Stomach (tissue), 4 donors: ENCODE results near the gene BIRC6.
"Not testable (repeated sequence)": the region's sequence is repeated elsewhere in the genome, so short reads cannot be mapped to it uniquely, and the experiment has no call there.

Experiments
- EP300 ChIP-seq: sonication (generic); formaldehyde crosslinking; IDR thresholded peaks from one replicate; pipeline ENCODE4 v1.6.1; 2017; ENCODE audit warnings: antibody characterized with exemption
- POLR2A ChIP-seq, 4 donors: fragments of 450-650 bp; IDR thresholded peaks; one replicate each; pipeline ENCODE4 v1.6.1; 2016; ENCODE audit warnings: antibody characterized with exemption in 4 of 4, control low read depth in 2 of 4, mild to moderate bottlenecking in 1 of 4, moderate library complexity in 1 of 4
- TF ChIP-seq, protein P1 (sequence below), 7 experiments: fragments of 450-650 bp in 4 of 7; fragments of 200-600 bp in 3 of 7; sonication (generic) in 3 of 7; IDR thresholded peaks; one replicate each; pipeline ENCODE4 v1.5.1; 2016 to 2019; ENCODE audit warnings: antibody characterized with exemption in 7 of 7, control low read depth in 2 of 7, mild to moderate bottlenecking in 1 of 7

DNA sequence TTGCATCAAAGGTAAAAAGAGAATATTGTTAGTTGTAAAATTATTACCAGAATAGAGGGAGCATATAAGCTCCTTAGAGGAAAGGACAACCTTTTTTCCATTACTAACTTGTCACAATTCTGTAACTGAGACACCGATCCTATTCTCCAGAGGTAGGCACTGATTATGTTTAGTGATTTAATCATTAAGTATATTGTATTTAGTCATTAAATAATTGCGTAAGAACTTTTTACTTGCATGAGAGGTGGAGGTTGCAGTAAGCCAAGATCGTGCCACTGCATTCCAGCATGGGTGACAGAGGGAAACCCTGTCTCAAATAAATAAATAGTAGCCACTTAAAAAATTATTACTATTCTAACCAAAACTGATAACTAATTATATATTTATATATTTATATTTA lies 195.7 kb downstream of the BIRC6 start:
- TF ChIP-seq, protein P1, sequence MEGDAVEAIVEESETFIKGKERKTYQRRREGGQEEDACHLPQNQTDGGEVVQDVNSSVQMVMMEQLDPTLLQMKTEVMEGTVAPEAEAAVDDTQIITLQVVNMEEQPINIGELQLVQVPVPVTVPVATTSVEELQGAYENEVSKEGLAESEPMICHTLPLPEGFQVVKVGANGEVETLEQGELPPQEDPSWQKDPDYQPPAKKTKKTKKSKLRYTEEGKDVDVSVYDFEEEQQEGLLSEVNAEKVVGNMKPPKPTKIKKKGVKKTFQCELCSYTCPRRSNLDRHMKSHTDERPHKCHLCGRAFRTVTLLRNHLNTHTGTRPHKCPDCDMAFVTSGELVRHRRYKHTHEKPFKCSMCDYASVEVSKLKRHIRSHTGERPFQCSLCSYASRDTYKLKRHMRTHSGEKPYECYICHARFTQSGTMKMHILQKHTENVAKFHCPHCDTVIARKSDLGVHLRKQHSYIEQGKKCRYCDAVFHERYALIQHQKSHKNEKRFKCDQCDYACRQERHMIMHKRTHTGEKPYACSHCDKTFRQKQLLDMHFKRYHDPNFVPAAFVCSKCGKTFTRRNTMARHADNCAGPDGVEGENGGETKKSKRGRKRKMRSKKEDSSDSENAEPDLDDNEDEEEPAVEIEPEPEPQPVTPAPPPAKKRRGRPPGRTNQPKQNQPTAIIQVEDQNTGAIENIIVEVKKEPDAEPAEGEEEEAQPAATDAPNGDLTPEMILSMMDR (IDR thresholded peaks at IDR 0.05), result not testable (repeated sequence)
- not testable (repeated sequence) for TF ChIP-seq POLR2A (IDR thresholded peaks at IDR 0.05); EP300
